G401 (cell line): ENCODE results near the gene CCDC66. TPM values are rescaled to one million over a fixed set of nuclear protein-coding genes. Genes with fewer than 3 reads are reported as not detected.

ENCODE experiments used
- DNase-seq: peaks from one replicate; pipeline ENCODE4 v3.0.0-alpha.2; 2015; ENCODE audit warnings: low spot score
- in situ Hi-C: cut with HindIII; loops from 2 replicates; pipeline ENCODE4 v1.10.0; 2016; ENCODE audit warnings: low sequenced_read_pairs, mixed read lengths
- total RNA-seq: library from RNA; depleted of rRNA; stranded (reverse); fragments of >200 nt; shearing (Covaris generic); gene quantifications from 2 replicates; pipeline ENCODE4 v1.2.3, GENCODE V29; 2014; rRNA removed

CCDC66 gene
- total RNA-seq, 1 experiment from 2014 or later: 6.8 TPM

DNA sequence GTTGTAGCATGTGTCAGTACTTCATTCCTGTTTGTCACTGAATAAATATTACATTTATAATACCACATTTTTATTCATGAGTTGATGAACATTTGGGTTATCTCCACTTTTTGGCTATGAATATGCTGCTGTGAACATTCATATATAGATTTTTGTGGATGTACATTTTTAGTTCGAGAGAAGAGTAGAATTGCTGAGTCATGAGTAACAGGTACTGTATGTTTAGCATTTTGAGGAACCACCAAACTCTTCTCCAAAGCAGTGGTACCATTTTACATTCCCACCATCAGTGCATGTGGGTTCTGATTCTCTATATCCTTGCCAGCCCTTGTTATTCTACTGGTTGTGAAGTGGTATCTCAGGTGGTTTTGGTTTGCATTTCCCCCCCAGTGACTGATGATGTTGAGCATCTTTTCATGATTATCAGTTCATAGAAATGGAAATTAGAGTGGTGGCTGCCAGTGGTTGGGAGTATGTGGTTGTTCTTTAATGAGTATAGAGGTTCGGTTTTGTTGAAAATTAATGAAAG is 59.6 kb downstream of the CCDC66 start:
- no peak for DNase-seq
- in situ Hi-C loops: no loop called here

DNA sequence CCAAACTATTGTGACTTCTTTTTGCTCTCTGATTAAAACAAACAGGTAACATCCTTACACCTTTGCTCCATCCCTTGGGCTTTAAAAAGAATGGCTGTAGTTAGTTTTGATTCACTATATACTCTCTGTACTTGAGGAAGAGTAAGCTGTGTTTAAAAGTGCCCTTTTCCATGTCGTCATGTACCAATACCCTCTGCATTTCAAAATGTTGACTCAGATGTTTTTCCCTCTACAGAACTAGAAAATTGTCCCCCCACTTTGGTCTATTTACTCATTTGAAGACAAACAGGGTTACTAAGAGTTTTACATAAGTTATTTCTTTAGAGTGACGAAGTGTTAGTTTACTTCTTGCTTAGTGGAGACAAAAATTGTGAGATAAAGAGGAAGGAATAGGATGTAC is 63.4 kb downstream of the CCDC66 start:
- DNase-seq: no peak
- in situ Hi-C loops: no loop called here

DNA sequence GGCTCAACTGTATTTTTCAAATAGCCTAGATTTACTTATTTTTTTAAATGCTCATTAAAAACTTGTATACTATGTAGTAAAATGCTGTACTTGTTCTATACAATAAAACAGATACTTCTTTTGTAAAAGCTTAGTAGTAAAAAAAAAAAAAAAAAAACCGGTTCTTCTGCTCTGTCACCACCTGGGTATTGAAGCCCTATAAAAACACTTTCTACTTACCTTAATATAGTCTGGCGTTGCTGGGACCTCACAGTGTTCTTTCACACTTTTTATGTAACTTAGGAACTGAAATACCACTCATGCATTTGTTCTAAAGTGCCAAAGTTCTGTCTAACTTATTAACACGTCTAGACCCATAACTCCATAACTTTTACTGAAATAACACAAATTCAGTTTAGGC is 64.7 kb downstream of the CCDC66 start:
- DNase-seq: no peak
- in situ Hi-C loops: no loop called here

- no peak for DNase-seq
- in situ Hi-C loops: no loop called here
Measured at GRCh38 chr3:56622381-56622780, 65.4 kb downstream of the CCDC66 start.

GRCh38 chr3:56624725-56625124 is 67.8 kb downstream of the CCDC66 start:
- in situ Hi-C loops: no loop called here
- no peak for DNase-seq

GRCh38 chr3:56629047-56629446 is 72.1 kb downstream of the CCDC66 start:
- DNase-seq: no peak
- in situ Hi-C loops: no loop called here

DNA sequence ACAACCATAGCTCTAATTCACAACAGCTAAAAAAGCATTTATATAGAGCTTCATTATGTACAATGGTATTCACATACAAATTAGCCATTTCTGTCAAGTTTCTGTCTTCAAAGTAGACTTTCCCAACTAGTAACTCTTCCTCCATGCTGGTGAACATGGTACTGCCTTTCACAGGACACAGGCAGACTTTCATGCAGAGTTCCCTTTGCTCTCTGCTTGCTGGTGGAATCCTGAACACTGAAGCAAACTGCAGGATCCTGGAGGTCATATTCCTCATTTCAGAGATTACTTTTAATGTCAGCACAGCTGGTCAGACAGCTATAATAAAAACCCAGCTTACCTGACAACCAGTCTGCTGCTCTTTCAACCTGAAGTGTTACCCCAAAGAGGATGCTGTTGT is 72.5 kb downstream of the CCDC66 start:
- no peak for DNase-seq
- in situ Hi-C loops: no loop called here

DNA sequence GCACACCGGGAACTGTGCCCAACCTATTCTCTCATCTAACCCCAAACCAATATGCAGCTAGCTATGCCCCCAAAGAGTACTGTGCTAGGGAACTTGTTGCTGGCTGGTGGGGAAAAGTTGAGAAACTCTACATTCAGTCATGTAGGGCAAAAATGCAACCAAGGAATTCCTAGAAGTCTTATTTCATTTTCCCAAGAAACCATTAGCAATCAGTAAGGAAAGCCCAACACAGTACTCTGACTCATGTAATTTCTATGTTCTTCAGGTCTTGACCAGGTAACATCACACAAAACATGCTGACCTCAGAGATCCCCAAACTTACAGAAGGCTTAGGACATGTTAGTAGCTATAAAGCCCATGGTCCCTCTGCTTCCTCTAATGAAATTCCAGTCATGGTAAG is 74.0 kb downstream of the CCDC66 start:
- in situ Hi-C loops: no loop called here
- DNase-seq: no peak

DNA sequence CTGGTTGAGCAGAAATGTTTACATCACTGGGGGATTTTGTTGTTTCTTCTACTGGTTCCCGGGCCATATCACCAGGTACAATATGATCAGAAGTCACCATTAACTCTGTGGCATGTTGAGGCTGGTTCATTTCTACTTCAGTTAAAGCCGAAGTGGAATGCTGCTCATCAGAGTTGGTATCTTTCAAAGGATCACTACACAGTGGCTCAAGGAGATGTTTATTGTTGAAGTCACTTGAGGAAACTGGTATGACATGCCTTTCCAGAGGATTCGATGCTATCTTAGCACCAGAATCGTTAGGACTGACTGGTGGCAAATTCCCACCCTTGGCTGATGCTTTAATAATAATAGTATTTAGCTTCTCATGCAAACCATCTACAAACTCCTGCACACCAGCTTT is 76.2 kb downstream of the CCDC66 start:
- in situ Hi-C loops: no loop called here
- DNase-seq: no peak

DNA sequence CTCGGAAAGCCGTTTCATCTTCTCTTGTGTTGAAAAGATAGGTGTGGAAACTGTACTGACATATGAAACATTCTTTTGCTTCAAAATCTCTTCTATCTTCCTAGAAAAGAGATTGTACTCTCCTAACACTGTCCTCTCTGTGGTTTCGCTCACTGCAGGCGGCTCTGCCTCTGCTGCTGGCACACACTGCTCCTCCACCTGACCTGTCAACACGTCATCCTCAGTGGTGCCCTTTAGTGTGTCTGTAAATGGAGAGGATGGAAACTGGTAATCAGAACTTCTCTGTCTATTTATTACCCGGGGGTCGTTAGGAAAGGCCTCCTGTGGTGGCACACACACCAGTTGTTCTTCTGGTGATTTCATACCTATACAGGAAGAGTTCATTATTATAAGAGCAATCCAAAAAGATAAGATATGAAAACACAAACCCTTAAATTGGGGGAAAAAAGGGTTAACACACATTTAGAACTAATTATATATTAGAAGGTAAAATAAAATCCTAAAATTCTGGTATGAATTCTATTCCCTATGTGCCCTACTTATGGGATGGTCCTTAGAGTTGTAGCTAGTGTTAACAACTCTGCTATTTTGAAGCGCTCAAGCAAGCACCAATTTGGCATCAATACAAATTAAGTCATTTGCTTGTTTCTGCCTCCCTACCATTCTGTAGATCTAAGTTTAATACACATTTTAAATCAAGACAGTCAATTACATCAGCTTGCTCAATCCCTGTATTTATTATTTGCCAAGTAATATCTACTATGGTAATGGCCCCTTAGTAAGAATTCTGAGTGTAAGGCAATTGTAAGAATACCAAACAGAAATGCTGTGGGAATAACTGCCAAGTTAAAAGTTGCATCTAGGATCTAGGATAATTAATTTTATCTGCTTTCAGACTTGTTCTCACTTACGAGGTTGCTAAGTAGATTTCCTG is 76.9 kb downstream of the CCDC66 start:
- in situ Hi-C loops: no loop called here
- peak; percentile 24 for DNase-seq

DNA sequence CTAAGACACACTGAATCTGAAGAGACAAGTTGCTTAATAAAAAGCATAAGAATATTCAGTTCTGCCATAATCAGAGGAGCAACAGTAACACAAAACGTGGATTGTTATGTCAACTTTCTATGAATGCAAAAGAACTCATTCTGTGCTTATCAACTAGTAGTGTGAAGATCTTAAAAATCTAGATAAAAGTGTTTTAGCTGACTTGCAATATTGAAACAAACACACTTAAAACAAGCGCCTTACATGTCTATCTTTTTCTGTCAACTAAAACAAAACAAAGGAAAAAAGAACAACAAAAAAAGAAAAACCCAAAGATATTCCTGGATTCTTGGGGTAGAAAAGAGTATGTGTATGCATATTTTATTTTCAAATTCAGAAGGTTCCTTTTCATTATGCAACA is 88.4 kb downstream of the CCDC66 start:
- in situ Hi-C loops: no loop called here
- DNase-seq: no peak

GRCh38 chr3:56654460-56654859 is 97.5 kb downstream of the CCDC66 start:
- in situ Hi-C loops: no loop called here
- DNase-seq: no peak

DNA sequence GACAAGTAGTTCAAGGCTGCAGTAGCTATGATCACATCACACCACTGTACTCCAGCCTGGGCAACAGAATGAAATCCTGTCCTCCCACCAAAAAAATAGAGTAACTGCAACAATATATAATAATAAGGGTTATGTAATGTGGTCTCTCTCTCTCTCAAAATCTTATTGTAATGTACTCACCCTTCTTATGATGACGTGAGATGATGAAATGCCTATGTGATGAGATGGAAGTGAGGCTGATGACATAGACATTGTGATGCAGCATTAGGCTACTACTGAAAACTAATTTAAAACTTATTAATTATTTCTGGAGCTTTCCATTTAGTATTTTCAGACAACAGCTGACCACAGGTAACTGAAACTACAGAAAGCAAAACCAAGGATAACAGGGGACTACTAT is 98.7 kb downstream of the CCDC66 start:
- DNase-seq: no peak
- in situ Hi-C loops: no loop called here

DNA sequence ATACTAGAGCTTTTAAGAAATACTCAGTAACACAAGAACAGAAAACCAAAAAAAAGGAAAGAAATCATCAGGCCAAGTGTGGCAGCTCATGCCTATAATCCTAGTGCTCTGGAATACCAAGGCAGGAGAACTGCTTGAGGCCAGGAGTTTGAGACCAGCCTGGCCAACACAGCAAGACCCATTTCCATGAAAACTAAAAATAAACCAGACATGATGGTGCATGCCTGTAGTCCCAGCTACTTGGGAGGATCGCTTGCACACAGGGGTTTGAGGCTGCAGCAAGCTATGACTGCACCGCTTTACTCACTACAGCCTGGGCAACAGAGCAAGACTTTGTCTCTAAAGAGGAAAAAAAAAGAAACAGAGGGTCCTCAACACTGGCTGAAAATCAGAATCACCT is 107.8 kb downstream of the CCDC66 start:
- in situ Hi-C loops: no loop called here
- DNase-seq: no peak

- DNase-seq: no peak
- in situ Hi-C loops: no loop called here
Measured at GRCh38 chr3:56667973-56668579, 111.1 kb downstream of the CCDC66 start.

Other genes starting within 250 kb of the CCDC66 start
- 1.4 and 3.8 TPM in 2 replicates for gene ERC2, start 88.7 kb upstream of the CCDC66 start, total RNA-seq
- 37.0 and 83.3 TPM in 2 replicates for gene TASOR, start 126.1 kb downstream of the CCDC66 start, total RNA-seq
- 12.7 and 13.8 TPM in 2 replicates for gene ARHGEF3, start 244.8 kb downstream of the CCDC66 start, total RNA-seq